Panc1 (cell line): ENCODE results near the gene OSBPL9.

Source experiments
- CTCF ChIP-seq: fragments of 450-650 bp; IDR thresholded peaks from 2 replicates; pipeline ENCODE4 v1.5.1; 2017; ENCODE audit warnings: mild to moderate bottlenecking
- SIN3A ChIP-seq: IDR thresholded peaks from 2 replicates; pipeline ENCODE4 v1.6.1; 2012; ENCODE audit warnings: low read depth, mild to moderate bottlenecking, low read length, moderate library complexity, borderline replicate concordance; ENCODE audit not compliant: insufficient read depth
- TCF7L2 ChIP-seq: IDR thresholded peaks from 2 replicates; pipeline ENCODE4 v1.6.1; 2011; ENCODE audit warnings: mild to moderate bottlenecking, low read depth, low read length, inconsistent platforms

- no peak for TF ChIP-seq CTCF
- TF ChIP-seq SIN3A, result no peak
- TF ChIP-seq TCF7L2, result no peak
These were observed 44.5 kb upstream of the OSBPL9 start for GRCh38 chr1:51572365-51572764.
